Retinal pigment epithelial cell (primary cell): ENCODE measurements around the gene BAG5.

Source experiments
- DNase-seq: peaks from one replicate; pipeline ENCODE4 v3.0.0-alpha.2; 2010; ENCODE audit warnings: low read depth
- H3K4me3 ChIP-seq: 2 replicates; pipeline ENCODE4 v1.5.1; 2011; ENCODE audit warnings: mild to moderate bottlenecking, low read length, control low read depth, moderate library complexity
- TF ChIP-seq, protein P1 (sequence below): conservative IDR thresholded peaks from 2 replicates; pipeline ENCODE4 v1.5.1; 2011; ENCODE audit warnings: low read depth, low read length, control low read depth, inconsistent platforms

The BAG5 gene

DNA sequence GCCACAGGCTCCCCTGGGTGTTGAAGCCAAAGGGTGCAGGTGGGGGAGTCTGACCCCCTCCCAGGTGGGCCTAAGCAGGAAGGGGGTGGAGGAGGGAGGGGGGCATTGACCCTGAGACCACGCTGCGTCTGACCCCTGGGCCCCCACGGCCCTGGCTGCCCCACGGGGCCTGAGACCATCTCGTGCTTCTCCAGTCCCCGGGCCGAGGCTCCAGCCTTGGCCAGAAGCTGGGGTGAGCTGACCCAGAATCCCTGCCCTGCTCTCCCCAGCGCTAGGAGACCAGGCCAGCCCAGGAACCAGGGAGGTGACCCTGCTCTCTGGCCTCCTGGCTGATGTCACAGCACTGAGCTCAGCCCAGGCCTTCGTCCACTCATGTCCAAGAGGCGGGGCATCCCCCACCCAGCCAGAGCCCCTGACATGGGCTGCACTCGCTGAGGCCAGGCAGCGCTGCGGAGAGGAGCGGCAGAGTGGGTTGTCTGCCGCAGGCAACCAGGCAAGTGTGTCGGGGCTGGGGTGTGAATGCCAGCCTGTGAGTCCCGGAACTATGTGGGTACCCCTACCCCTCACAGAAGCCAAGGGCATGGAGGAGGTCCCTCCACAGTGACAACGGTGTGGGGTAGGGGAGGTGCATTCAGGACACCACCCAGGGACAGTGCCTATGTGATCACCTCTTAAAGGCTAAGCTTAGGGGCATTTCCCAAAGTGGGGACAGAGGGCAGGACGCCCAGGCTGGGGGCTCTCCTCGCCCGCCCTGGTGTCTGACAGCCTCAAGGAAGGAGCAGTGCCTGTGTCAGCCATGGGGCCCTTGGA lies 27.2 kb downstream of the BAG5 start:
- H3K4me3 ChIP-seq, result no peak overlapping the region
- DNase-seq, result no peak
- TF ChIP-seq, protein P1, sequence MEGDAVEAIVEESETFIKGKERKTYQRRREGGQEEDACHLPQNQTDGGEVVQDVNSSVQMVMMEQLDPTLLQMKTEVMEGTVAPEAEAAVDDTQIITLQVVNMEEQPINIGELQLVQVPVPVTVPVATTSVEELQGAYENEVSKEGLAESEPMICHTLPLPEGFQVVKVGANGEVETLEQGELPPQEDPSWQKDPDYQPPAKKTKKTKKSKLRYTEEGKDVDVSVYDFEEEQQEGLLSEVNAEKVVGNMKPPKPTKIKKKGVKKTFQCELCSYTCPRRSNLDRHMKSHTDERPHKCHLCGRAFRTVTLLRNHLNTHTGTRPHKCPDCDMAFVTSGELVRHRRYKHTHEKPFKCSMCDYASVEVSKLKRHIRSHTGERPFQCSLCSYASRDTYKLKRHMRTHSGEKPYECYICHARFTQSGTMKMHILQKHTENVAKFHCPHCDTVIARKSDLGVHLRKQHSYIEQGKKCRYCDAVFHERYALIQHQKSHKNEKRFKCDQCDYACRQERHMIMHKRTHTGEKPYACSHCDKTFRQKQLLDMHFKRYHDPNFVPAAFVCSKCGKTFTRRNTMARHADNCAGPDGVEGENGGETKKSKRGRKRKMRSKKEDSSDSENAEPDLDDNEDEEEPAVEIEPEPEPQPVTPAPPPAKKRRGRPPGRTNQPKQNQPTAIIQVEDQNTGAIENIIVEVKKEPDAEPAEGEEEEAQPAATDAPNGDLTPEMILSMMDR, result no peak

DNA sequence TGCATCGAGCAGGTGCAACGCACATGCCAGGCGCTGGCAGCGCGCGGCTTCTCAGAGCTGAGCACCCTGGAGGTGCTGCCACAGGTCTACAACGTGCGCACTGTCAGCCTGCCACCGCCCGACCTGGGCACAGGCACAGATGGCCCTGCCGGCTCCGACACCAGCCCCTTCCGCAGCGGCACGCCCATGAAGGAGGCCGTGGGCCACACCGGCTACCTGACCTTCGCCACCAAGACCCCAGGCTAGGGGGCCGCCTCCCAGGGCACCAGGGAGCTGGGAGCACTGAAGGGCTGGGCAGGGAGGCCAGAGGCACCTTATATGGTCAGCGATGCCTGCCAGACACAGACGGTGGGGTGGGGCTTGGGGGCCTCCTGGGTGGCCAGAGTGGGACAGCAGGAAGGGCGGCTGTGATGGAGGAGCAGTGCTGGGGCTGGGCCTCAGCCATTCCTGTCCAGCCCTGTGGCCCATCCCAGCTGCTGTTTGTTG lies 27.8 kb downstream of the BAG5 start:
- no peak overlapping the region for H3K4me3 ChIP-seq
- TF ChIP-seq, protein P1, result no peak
- no peak for DNase-seq

- TF ChIP-seq, protein P1, result no peak
- DNase-seq, result no peak
- no peak overlapping the region for H3K4me3 ChIP-seq
Measured at GRCh38 chr14:103533999-103534575, 28.4 kb downstream of the BAG5 start.

DNA sequence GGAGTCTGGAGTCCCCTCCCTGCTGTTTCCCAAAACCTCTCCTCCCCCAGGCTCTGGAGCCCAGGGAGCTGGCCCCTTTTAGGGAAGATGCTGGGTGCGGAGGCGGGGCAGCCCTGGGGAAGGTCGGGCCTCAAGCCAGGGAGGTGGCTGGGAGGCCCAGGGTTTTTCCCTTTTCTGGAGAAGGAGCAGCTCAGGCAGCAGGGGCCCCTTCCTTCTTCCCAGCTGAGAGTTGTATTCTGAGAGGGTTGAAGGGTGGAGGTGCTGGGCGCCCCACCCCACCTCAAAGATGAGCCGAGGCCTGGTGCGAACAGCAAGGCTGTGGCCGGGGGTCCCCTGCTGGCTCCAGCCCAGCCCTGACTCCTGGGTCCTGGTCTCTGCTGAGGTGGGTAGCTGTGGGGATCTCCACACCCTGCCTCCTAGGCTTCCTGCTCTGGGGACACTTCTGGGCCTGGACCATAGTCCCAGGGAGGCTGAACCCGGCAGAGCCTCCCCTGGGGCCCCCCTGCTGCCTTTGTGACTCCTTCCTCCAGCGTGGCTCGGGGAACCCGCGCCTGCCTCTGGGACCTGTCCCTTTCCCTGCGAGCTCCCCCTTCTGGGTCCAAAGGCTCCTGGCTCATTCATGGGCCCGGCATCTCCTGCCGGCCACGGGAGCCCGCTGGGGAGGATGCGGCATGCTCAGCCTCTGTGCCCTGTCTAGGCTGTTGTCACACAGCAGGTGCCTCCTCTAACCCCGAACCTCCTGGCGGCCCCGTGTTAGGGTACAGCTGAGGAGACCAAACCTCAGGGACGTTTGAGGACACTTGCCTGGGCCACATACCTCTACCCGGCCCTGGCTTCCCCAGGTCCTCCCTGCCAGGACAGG lies 29.1 kb downstream of the BAG5 start:
- DNase-seq, result no peak
- TF ChIP-seq, protein P1, result no peak
- no peak overlapping the region for H3K4me3 ChIP-seq

- H3K4me3 ChIP-seq, result no peak overlapping the region
- TF ChIP-seq, protein P1, result no peak
- DNase-seq, result no peak
Measured at GRCh38 chr14:103532216-103533136, 30.0 kb downstream of the BAG5 start.
